ENCODE data around the gene SRGAP2C.
A peak's percentile ranks its signal among the peaks of the same experiment; 100 is the strongest.
"Not testable (repeated sequence)": the region's sequence is repeated elsewhere in the genome, so short reads cannot be mapped to it uniquely, and the experiment has no call there.

Gene SRGAP2C

DNA sequence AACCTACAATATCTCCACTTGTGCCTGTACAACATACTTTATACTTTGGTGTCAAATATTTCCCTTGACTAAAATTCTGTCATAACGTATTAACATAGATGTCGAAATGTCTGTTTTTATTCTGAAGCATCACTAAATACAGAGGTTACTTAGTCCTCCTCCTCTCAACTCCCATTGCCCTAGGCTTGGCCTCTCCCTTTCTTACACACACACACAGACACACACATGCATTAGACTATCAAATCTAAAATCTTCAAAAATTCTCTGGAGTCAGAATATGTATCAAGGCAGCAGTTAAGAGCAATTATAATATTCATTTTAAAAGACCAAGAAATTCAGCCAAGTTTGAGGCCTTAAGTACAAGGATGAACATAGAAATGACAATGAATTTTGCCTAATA, 8.1 kb upstream of the SRGAP2C start:
- not testable (repeated sequence) for H3K4me3 ChIP-seq (ENCODE audit: low read depth, low read length); DNase-seq (ENCODE audit: low read depth)

DNA sequence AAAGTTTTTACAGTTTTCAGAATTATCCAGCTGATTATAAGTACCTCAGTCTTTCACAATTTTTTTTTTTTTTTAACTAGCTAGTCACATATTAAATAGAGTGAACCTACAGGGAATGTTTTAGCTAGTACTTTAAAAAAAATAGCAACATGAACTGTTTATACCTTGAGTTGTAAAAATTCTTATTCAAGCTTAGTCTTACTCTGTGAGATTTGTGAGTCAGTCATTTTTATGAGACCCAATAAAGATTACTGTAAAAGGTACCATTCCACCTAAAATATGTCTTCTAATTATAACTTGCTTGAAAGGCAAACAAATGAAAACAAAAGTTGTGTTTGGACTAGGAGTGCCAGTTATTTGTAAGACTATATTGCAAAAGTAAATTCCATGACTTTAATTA, 6.6 kb upstream of the SRGAP2C start:
- DNase-seq (ENCODE audit: low read depth); H3K4me3 ChIP-seq (ENCODE audit: low read depth, low read length): not testable (repeated sequence)

DNA sequence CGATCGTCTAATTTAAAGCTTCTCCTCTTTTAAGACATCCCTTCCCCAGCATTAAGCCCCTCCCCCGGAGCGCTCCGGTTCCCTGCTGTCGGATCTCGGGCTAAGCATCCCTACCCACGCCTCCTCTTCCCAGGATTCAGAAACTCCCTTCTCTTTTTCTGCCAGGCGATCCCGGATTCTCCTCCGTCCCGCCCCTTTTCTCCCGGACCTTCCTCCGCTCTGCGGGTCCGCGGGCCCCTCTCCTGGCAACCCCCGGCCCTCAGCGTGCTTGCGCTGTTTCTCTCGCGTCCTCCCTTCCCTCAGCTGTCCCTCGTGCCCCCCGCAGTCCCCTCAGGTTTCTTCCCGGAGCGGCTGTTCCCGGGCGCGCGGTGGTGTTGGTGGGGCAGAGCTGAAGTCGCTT, 908 bp upstream of the SRGAP2C start:
- peak; percentile 8 for DNase-seq (ENCODE audit: low read depth)
- H3K4me3 ChIP-seq (ENCODE audit: low read depth, low read length): peak overlapping the region; percentile 53

DNA sequence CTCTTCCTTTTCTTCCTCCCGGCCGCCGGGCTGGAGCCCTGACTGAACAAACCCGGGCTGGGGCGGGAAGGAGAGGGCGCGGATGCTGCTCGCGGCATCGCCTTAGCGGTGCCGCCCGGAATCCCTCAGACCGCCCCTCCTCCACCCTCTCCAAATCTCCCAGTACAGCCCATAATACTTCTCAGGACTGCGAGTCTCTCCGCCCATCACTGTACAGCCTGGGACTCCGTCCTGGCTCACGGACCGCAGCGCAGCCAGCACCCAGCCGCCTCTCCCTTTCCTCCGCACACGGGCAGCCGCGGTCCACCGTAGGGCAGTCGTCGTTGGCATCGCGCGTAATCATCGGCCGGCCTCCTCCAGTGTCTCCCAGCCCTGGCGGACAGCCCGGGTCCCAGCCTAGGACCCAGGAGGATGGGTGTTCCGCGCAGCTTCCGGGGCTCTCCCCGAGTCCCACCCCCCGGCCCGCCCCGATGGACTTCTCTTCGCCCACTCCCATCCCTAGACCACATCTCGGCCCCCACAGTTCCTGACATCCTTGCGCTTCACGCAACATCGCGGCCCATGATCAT, 449 bp downstream of the SRGAP2C start:
- DNase-seq (ENCODE audit: low read depth); H3K4me3 ChIP-seq (ENCODE audit: low read depth, low read length): not testable (repeated sequence)

DNA sequence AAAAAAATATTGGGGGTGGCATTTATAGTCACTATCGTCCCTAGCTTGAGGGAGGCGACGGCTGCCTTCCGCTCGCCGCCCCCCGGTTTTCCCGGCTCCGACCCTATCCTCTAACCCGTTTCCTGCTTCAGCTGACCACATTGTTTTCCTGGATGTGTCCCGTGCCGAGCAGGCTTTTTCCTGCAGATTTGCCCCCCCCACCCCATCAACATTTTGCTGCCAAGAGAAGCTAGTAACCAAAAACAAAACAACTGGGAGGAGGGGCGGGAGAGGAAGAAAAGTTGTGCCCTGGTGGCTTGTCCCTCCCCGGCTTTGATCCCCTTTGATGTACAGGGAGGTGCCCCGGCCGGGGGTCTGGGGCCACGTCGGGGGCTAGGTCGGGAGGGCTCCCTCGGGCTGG, 1.4 kb downstream of the SRGAP2C start:
- DNase-seq (ENCODE audit: low read depth); H3K4me3 ChIP-seq (ENCODE audit: low read depth, low read length): not testable (repeated sequence)

DNA sequence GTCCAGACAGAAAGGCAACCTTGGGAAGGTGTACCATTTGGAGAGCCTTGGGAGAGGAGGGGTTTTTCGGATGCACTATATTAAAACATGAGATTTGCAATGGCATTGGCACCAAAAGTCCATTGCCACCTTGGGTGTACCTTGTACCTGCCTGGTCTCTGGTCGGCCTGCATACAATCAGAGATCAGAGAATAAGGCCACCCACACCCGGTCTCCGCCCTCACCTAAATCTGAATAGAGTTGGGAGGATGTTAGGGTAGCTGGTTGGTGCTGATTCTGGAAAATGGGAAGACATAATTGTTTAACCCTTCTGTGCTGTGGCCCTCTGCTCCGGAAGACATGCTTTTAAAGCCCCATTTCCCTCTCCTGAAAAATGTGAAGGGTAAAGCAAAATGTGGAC, 3.1 kb downstream of the SRGAP2C start:
- not testable (repeated sequence) for H3K4me3 ChIP-seq (ENCODE audit: low read depth, low read length); DNase-seq (ENCODE audit: low read depth)

DNA sequence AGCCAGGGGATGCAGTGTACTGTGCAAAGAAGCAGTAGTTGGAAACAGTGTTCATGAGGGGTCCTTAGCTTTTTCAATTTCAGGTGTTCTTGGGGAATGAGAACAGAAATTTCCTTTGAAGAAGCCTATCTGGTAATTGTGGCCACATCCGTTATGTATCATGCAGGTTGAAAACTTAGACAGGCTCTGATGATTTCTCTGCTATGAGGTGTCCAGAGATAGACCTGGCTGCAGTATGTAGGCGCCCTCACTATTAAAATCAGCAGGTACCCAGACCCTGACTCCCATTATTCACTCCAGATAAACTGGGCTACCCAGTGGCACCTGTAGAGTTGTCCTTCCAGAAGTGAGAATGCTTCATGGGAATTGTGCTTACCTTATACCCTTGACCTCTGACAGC, 7.7 kb downstream of the SRGAP2C start:
- DNase-seq (ENCODE audit: low read depth); H3K4me3 ChIP-seq (ENCODE audit: low read depth, low read length): not testable (repeated sequence)

DNA sequence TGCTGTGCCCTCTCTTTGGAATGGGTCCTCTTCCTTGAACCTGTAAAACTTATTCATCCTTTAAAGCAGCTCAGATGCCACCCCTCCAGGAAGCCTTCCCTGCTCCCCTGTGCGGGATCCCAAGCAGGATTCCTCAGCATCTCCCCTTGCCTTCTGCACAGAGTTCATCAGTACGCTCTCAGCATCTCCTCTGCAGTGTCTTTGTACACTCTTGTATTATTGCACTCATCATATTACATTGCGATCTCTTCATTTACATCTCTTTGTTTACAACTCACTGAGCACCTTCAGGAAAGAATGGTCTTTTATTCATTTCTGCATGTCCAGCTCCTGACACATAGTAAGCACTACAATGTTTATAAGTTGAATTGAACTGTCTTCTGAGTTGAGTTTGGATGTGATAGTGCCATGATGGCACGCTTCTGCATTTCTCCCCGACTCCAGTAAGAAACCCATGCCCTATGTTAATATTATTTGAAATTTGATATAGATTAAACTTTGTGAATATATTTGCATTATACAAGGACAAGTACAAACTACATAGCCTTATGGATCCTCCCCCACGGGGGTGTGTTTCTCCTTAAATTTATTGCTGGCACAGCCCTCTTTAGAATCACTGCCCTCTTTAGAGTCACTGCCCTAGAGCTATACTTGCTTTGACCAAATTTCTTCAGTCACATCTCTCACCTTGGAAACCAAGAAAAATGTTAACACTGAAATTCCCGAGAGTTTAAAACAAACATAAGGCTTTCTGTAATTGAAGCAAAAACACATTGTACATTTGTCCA, 12.5 kb downstream of the SRGAP2C start:
- H3K4me3 ChIP-seq (ENCODE audit: low read depth, low read length); DNase-seq (ENCODE audit: low read depth): not testable (repeated sequence)

DNA sequence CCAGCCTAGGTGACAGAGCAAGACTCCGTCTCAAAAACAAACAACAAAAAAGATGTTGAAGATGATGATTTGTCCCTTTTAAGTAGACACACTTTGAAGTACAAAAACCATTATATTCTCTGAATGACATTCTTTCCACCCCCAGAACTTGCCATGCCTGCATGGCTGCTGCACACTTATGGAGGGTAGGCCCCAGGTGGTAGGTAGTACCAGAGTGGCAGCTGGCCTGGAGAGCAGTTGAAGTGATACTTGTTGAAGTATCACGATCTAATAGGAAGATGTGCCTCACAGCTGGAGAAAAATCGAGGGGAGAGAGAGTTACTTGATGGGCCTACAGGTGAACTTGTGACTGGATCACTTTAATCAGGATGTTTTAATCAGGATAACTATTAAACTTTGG, 15.0 kb downstream of the SRGAP2C start:
- DNase-seq (ENCODE audit: low read depth); H3K4me3 ChIP-seq (ENCODE audit: low read depth, low read length): not testable (repeated sequence)

DNA sequence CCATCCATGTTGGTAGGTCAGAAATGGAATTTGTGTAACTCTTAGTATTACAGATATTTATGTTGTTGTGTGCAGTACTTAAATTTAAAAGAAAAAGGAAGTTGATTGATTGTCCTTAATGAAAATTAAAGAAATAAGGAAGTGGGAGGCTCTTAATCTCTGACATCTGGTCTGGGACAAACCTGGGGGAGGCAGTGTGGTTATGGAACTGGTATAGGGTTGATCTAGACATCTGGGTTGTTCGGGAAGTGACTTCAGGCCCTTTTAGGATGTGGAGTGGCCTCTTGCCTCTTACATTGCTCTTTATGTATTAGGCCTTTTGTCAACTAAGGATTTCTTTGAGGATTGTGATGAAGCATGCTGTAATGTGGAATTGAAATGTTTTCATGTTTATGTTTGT, 15.5 kb downstream of the SRGAP2C start:
- H3K4me3 ChIP-seq (ENCODE audit: low read depth, low read length); DNase-seq (ENCODE audit: low read depth): not testable (repeated sequence)

DNA sequence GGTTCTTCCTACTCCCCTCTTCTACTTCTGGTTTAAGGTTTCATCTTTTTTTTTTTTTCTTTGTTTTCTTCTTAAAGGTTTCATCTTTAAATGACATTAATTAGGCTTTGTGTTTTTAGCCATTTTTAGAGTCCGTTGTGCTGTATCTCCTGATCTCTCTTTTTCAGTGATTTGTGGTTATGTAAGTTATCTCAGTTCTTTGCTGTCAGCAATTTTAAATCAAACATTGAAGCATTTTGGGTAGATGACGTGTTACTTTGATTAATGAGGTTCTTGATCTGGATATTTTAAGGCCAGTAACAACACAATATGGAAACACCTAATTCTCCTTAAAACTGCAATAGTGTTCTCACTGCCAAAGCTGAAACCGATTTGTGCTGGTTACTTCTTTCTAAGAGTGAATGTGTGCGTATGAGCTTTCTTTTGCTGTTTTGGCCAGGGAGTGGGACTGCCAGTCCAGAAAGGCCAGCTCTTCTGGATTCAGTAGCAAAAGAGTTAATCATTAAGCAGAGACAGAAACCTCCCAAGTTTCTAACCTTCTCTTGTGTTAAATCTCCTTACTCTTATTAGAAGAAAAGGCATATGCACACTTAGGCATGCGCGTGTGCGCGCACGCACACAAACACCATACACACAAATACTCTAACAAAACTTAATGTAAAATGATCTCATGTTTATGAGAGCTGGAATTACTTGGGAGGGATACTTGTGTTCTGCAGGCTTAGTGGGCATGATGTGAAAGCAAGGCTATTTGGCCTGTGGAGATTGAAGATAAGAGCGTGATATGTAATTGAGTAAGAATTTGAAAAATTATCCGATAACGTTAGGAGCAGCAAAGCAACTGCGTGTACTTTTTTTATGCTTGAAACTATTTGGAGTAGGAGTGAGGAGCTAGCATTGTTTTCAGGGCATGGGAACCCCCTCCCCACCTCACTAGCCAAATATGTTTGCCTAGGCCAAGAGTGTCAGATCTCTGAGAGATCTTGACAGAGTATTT, 16.5 kb downstream of the SRGAP2C start:
- not testable (repeated sequence) for DNase-seq (ENCODE audit: low read depth); H3K4me3 ChIP-seq (ENCODE audit: low read depth, low read length)

DNA sequence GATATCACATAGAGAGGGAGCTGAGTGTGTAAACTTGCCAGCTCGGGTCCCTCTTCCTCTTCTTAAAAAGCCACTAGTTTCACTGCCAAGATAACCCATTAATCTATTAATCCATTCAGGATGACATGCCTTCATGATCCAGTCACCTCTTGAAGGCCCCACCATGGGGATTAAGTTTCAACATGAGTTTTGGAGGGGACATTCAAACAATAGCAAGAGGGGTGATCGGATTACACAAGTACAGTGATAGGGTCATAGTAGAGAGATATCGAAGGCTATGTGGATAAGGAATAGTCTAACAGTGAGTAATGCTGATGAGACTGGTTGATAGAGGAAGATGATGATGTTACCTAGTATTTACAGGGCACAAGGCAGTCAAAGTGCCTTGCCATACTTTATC, 18.2 kb downstream of the SRGAP2C start:
- not testable (repeated sequence) for H3K4me3 ChIP-seq (ENCODE audit: low read depth, low read length); DNase-seq (ENCODE audit: low read depth)

DNA sequence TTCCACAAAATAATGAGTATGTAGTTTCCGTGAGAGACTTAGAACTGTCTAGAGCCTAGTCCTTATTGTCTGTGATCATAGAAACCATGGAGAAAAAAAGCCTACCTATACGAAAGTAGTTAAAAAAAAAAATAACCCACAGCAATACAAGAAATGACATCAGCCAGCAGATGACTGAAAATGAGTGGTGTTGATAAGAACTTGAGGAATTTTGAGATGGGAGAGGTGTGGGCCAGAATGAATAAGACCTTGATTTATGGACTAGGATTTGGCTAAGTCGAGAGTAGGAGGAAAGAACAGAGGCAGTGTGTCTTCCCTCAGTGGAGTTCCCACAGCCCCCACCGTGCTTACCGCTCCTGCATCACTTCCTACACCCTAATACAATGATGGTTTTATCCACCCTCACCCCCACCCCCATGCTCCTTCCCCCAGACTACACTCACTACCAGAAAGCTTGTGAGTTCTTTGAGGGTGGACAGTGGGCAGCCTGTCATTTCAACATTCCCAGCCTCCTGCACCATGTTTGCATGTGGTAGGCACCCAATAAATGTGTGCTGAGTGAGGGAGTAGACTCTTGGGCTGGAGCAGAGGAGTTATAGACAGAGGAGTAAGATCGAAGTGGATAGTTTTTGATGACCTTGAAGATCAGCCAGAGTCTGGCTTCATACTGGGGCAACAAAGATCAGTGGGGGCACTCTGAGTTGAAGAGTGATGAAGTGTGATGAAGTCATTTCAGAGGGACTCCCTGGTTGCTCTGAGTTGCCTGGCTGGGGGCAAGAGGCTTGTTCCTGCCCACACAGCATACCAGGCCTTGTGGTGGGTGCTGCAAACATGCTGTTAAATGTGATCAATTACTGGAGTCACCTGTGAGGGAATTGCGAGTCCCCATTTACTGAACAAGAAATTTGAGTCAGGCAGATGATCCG, 21.3 kb downstream of the SRGAP2C start:
- DNase-seq (ENCODE audit: low read depth); H3K4me3 ChIP-seq (ENCODE audit: low read depth, low read length): not testable (repeated sequence)

DNA sequence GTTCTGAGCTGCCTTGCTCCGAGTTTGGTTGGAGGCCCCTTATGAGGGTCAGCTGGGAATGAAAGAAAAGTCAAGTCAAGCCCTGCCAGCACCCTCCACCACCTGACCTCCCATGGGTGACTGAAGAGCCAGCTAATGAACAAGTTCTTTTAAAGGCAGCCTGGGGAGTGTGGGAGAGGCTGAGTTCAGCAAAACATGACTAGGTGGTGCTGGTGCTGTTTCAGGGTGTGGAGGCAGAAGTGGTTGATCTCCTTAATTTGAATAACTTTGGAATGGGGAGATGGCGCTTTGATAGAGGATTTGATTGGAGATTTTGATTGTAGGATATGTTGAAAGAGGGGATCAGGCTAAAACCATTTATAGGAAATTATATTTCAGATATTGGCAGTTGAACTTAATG, 22.6 kb downstream of the SRGAP2C start:
- not testable (repeated sequence) for DNase-seq (ENCODE audit: low read depth); H3K4me3 ChIP-seq (ENCODE audit: low read depth, low read length)

DNA sequence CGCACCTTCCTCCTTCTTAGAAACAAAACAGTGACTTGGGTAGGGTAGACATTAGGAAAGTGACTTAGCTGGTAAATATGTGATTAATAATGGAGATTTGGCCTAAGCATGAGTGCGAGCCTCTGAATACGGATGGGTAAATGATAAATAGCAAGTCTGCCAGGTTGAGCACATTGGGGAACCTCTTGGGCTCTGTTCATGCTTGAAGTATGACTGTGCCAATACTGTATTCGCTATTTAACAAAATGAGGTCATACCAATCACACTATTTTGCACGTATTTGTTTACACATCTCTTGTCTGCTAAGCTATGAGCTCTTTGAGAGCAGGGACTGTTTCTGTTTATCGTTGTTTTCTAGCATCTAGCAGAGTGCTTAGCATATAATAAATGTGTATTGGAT, 23.6 kb downstream of the SRGAP2C start:
- DNase-seq (ENCODE audit: low read depth); H3K4me3 ChIP-seq (ENCODE audit: low read depth, low read length): not testable (repeated sequence)

DNA sequence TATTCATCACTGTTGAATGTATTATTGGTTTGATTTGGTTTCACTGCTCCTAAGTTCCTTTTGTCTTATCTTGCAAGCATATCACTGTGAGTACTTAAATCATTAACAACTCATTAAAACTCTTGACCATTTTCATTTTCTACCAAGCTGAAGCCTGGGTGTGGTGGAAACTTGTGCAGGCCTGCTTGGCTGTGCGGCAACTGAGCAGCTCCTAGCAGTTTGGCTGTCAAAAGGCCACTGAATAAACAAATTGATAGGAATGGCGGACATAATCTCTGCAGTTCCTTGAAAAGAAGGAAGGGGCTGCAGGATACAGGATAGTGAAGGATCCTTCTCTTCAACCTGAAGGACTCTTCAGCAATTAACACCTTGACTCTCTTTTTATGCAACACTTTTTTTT, 26.0 kb downstream of the SRGAP2C start:
- DNase-seq (ENCODE audit: low read depth); H3K4me3 ChIP-seq (ENCODE audit: low read depth, low read length): not testable (repeated sequence)

DNA sequence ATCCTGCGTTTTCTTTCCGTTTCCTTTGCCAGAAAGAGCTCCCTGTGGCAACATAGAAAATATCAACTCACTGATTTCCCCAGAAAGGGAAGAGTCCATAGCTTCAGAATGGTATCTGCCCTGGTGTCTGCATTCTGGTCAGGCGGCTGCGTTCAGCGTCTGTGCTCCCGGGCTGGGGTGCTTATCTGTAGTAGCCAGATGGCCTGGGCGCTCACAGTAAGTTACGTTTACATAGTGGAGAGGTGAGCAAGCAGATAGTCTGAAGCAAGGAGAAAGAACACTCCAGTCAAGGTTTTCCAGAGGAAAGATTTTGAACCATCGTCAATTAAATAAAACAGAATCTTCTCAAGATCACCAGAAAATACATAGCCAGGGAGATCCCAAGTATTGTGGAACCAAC, 28.7 kb downstream of the SRGAP2C start:
- H3K4me3 ChIP-seq (ENCODE audit: low read depth, low read length); DNase-seq (ENCODE audit: low read depth): not testable (repeated sequence)

DNA sequence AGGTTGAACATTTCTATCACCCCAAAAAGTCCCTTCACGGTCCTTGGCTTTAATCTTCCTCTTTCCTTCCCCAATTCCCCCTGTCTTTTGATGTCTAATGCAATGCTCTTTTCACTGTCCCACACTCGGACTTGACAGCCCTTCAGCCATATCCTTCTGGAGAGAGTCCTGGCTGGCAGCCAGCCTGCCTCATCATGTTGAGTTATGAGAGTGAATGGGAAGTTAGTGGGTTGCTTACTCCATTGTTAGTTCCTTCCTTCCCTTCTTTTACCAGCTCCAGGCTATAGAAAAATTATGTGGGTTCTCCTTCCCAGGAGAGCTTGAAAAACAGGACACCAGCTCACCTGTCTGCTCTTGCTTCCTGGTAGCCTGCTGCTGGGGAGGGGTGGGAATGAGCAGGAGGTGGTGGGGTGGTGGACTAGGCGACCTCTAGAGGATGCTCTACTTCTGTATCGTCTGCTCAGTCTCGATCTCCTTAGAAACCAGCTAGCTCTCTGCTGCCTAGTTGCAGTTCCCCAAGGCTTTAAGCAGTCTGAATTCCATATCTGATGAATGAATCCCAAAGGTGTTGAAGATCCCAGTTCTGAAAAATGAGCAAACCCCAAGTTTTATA, 29.9 kb downstream of the SRGAP2C start:
- not testable (repeated sequence) for DNase-seq (ENCODE audit: low read depth); H3K4me3 ChIP-seq (ENCODE audit: low read depth, low read length)

All from NB4 (cell line).